ENCODE results near the gene RPP25.
A peak's percentile ranks its signal among the peaks of the same experiment; 100 is the strongest.
"Not testable (repeated sequence)": the region's sequence is repeated elsewhere in the genome, so short reads cannot be mapped to it uniquely, and the experiment has no call there.

The RPP25 gene

DNA sequence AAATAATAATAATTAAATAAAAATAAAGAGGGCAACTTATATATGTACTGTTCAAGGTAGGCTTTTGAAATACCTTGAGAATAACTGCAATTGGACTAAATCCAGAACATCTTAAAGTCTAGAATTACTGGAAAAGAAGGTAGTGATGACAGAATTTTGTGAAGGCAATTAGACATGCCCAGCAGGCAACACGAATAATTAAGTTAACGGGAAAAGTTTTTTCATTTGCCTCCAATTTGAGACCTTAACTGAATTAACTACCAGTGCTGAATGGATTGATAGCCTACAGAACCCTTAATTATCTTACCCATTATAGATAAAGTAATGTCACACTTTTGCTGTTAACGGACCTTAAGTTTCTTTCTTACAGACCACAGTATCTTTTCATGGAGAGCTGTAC, 32.0 kb downstream of the RPP25 start:
- DNase-seq (ENCODE audit: low read depth in 1 of 2, low spot score in 1 of 2), result no peak

- DNase-seq (ENCODE audit: low read depth in 1 of 2, low spot score in 1 of 2), result no peak
These were observed 36.1 kb downstream of the RPP25 start for GRCh38 chr15:74920456-74920855.

DNA sequence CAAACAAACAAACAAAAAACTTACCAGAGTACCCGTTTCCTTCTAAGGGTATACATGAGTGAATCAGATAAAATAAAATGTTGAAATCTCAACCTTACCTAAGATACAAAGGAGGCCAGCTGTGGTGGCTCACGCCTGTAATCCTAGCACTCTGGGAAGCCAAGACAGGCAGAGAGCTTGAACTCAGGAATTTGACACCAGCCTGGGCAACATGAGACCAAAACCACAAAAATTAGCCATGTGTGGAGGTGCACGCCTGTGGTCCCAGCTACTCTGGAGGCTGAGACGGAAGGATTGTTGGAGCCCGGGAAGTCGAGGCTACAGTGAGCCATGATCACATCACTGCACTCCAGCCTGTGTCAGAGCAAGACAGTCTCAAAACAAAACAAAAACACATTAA, 38.9 kb downstream of the RPP25 start:
- DNase-seq (ENCODE audit: low read depth in 1 of 2, low spot score in 1 of 2), result no peak

DNA sequence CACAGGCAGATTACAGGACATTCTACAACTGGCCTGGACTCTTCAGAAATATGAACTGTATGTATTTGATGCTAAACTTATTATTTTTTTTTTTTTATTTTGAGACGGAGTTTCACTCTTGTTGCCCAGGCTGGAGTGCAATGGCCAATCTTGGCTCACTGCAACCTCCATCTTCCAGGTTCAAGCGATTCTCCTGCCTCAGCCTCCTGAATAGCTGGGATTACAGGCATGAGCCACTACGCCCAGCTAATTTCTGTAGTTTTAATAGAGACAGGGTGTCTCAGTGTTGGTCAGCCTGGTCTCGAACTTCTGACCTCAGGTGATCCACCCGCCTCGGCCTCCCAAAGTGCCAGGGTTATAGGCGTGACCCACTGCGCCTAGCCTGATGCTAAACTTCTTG, 42.8 kb downstream of the RPP25 start:
- DNase-seq (ENCODE audit: low read depth in 1 of 2, low spot score in 1 of 2), result not testable (repeated sequence)

GRCh38 chr15:74913041-74913440, 43.5 kb downstream of the RPP25 start:
- DNase-seq (ENCODE audit: low read depth in 1 of 2, low spot score in 1 of 2), result no peak

- no peak for DNase-seq (ENCODE audit: low read depth in 1 of 2, low spot score in 1 of 2)
These were observed 47.9 kb downstream of the RPP25 start for GRCh38 chr15:74908635-74909034.

- no peak for DNase-seq (ENCODE audit: low read depth in 1 of 2, low spot score in 1 of 2)
These were observed 49.3 kb downstream of the RPP25 start for GRCh38 chr15:74907163-74907870.

DNA sequence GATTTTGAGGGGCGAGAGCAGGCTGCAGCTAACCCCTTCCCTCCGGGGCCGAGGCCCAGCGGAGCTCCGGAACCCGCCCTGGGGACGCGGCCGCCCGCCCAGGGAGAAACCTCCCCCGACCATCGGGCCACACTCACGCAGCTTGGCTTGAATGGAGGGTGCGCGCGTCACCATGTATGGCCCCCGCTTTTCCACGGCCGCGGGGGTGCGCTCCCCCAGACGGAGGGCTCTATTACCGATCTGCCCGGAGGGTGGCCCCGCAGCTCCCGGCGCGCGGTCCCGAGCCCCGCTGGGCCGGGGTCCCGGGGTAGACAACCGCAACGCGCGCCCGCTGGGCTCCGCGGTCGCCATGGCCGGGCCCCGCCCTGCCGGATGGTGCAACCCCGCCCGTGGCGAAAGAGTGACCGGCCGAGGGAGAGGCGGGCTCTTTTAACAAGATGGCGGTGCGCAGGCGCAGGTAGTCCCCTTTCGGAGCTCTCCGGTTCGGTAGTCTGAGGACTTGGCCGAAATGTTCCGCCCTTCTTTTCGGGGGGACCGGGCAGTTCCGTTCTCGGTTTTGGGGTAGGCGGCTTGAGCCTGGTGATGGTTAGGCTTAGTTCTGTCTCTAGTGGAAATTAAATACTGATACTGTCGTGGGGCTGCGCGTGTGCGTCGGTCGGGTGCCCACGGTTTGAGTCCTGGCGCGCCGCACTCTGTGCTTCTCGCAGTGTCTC, 50.0 kb downstream of the RPP25 start, which contains the start of gene FAM219B:
Gene FAM219B (minus strand): TSS at position 402 of the 713 bp plus-strand sequence. CDS start 51 bp downstream, at position 351.
- DNase-seq (ENCODE audit: low read depth in 1 of 2, low spot score in 1 of 2), result peak; percentile 51 to 59

DNA sequence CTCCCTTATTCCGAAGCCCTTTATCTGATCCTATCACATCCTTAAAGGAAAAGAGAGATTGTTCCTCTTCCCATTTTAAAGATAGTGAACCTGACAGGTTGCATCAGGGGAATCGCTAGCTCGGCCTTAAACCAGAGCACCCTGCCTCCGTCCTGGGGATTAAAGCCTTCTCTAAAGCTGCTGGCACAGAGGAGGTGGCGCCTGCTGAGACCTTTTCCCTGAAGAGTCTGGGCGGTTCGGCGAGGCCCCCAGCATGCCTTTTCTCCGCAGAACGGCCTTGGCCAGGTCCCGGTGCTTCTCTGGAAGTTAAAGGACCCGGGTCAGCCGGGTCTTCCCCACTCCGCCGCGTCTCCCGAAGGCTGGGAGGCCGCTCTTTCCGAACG, 50.5 kb downstream of the RPP25 start:
- DNase-seq (ENCODE audit: low read depth in 1 of 2, low spot score in 1 of 2), result peak; percentile 6 to 18
